C4-2B (cell line): ENCODE data around the gene REC114.

Experiments used
- CTCF ChIP-seq: fragments of 450-650 bp; conservative IDR thresholded peaks from 2 replicates; pipeline ENCODE4 v1.5.1; 2017; ENCODE audit warnings: mild to moderate bottlenecking
- ZFX ChIP-seq: fragments of 450-650 bp; IDR thresholded peaks from 2 replicates; pipeline ENCODE4 v1.6.1; 2017

GRCh38 chr15:73527598-73527997, 84.6 kb downstream of the REC114 start:
- no peak for TF ChIP-seq CTCF
- no peak for TF ChIP-seq ZFX
